Fibroblast of skin of back (primary cell): ENCODE results near the gene DTX1. TPM values are rescaled to one million over a fixed set of nuclear protein-coding genes. Genes with fewer than 3 reads are reported as not detected.
A peak's percentile ranks its signal among the peaks of the same experiment; 100 is the strongest.

Source experiments
- DNase-seq: peaks from one replicate; pipeline ENCODE4 v3.0.0-alpha.2; 2013
- polyA plus RNA-seq, 2 experiments: library from polyadenylated mRNA; unstranded; fragments of 120-200 nt; gene quantifications; one replicate each; pipeline ENCODE4 v1.2.1, GENCODE V29; 2013; ENCODE audit not compliant: insufficient read length in 2 of 2

DTX1 gene
- polyA plus RNA-seq (2013, experiment 1 of 2; ENCODE audit: insufficient read length) = 0.04 TPM
- 0.05 TPM for polyA plus RNA-seq (2013, experiment 2 of 2; ENCODE audit: insufficient read length)

DNA sequence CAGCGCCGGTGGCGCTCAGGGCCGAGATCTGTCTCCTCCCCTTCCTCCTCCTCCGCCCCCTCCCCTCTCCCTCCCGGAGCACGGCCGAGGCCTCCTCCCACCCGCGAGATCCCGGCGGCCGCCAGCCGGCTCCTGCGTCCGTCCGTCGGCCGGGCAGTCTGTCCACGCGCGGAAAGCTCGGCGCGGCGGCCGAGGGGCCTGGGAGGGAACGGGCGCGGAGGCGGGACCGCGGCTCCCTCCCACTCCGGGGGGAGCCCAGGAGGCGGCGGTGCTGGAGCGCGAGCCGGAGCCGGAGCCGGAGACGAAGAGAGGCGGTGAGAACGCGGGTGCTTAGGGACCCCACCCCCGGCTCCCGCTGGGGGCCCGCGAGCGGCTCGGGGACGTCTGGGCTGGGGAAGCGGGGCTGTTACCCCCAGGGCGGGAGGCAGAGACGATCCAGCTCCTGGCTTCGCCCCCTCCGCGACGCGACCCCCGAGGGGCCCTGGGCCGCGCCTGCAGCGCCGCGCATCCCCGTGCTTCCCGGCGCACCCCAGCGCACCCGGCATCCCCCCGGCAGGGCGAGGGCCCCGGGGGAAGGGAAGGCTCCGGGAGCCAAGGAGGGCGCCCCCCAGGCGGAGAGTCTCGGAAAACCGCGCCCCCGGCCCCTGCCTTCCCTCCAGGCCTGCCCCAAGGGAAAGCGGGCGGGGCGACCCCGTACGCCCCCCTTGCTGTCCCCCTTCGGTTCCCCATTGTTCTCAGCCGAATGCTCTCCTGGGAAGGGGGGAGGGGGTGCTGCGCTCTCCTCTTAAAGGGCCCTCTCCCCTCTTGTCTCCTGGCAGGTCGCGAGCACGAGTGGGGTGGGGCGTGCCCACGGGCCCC lies at the start of gene DTX1:
DTX1 (plus strand) TSS at position 100 of the 858 bp plus-strand sequence. CDS start 1,463 bp downstream, outside the sequence.
- no peak for DNase-seq

GRCh38 chr12:113007166-113007565 lies 49.4 kb upstream of the DTX1 start:
- DNase-seq = peak; percentile 19

- DNase-seq = no peak
These were observed 45.8 kb upstream of the DTX1 start for GRCh38 chr12:113010701-113011100.

- no peak for DNase-seq
These were observed 42.0 kb upstream of the DTX1 start for GRCh38 chr12:113014565-113014964.

- no peak for DNase-seq
These were observed 39.7 kb upstream of the DTX1 start for GRCh38 chr12:113016796-113017195.

DNA sequence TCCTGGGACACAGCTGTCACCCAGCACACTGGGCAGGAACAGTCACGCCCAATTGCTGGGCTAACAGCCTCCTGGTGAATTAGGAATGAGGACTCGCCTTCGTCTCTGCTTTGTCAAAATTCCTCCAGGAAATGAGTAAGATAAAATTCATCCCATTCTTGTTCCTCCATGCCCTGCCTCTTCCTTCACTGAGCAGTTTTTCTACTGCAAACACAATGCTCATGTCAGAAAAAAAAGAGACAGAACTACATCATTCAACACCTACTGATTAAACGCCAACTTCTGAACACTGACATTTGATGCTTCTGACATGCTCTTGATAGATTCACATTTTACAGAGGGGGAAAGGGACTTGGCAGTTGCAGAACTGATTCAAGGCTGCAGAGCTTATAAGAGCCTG lies 37.5 kb upstream of the DTX1 start:
- DNase-seq = peak; percentile 48

GRCh38 chr12:113021500-113021899 lies 35.0 kb upstream of the DTX1 start:
- no peak for DNase-seq

GRCh38 chr12:113022563-113023297 lies 33.8 kb upstream of the DTX1 start:
- no peak for DNase-seq

GRCh38 chr12:113027726-113028125 lies 28.8 kb upstream of the DTX1 start:
- no peak for DNase-seq

DNA sequence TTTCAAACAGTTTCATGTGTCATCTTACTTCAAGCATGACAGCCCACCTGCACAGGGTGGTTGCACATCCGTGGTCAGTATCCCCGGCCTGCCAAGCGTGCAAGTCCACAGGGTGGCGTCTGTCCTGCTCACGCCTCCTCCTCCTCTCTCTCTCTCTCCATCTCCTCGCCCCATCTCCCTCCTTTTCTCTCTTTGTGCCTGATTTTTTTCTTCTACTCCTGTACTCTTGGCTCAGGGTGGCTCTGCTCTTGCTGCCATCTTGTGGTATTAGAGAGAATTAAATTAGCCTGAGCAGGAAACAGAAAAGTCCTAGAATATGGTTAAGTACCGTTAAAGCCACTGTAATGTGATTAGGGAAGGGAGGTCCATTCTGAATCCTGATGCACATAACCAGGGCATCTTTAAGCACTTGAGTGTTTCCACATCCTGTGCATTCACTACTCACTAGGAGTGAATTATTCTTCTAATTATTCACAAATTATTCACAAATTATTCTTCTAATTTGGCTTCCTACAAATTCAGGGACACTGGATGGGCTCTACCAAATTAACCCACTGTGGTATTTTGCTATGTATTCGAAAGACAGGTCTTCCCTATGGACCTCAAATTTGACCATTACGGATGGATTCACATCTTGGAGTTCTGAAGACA lies 25.5 kb upstream of the DTX1 start:
- peak; percentile 52 for DNase-seq

DNA sequence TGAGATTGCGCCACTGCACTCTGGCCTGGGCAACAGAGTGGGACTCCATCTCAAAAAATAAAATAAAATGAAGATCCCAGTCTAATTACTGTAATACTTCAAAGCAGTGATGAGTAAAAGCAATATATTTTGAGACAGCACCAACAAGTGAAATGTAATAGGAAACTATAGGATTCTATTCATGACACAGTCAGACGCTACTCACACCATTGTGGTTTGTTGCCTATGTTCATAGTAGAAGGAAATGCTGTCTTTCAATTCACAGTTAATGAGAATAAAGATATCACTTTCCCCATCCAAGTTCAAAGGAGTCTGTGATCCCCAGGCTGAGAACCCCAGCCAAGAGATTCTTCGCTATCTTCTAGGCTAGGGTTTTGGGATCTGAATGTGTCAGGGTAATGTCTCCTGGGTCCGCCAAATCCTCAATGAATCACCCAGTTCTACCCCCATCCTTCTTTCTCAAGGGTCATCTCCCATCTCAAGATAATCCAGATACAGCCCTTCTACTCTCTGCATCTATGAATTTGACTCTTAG lies 16.6 kb upstream of the DTX1 start:
- no peak for DNase-seq

DNA sequence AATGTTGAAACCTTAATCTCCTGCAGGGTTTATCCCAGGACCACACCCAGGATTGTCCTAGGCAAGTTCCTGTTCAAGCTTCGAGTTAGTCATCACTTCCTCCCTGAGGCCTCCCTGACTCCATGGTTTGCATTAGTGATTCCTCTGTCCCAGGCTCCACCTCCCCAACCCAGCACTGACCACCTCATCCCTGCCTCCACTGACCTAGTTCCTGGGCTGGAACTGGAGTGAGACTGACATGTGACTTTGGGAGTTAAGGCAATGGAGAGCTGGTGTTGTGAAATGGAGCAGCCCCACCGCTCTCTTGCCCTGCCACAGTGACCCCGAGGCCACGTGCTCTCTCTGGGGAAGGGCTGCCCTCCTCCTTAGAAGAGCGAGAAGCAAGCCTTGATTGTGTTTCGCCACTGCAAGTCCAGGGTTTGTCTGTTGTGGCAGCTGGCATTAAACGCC lies 15.8 kb upstream of the DTX1 start:
- DNase-seq = peak; percentile 72

GRCh38 chr12:113041560-113041959 lies 15.0 kb upstream of the DTX1 start:
- DNase-seq = no peak

GRCh38 chr12:113043240-113043639 lies 13.3 kb upstream of the DTX1 start:
- DNase-seq = no peak

GRCh38 chr12:113044516-113044915 lies 12.0 kb upstream of the DTX1 start:
- no peak for DNase-seq

GRCh38 chr12:113048716-113049127 lies 7.8 kb upstream of the DTX1 start:
- DNase-seq = peak; percentile 45

DNA sequence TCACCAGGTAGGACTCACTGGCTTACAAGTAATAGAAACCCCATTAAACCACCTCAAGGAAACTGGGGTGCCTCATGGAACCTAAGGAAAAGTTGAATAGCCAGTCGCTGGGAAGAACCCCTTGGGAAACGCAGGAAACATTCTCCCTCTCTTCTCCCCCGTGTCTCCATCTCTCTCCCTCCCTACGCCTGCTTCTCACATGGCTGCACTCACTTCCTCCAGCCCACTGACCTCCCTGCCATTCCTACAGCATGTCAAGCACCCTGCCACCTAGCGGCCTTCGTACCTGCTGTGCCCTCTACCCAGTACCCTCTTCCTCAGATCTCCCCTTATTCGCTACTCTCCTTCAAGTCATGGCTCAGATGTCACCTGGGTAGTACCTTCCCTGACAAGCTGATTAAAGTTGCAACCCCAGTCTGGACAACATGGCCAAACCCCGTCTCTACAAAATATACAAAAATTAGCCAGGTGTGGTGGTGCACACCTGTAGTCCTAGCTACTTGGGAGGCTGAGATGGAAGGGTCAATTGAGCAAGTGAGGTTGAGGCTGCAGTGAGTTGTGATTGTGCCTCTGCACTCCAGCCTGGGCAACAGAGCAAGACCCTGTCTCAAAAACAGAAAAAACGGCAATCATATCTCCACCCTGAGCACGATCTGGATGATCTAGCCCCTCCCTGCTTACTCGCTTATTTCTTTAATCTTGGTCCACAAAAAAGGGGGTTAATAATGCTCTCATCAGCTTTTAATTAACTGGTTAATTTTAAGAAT lies 6.4 kb upstream of the DTX1 start:
- DNase-seq = peak; percentile 9

GRCh38 chr12:113050795-113051194 lies 5.7 kb upstream of the DTX1 start:
- DNase-seq = no peak

DNA sequence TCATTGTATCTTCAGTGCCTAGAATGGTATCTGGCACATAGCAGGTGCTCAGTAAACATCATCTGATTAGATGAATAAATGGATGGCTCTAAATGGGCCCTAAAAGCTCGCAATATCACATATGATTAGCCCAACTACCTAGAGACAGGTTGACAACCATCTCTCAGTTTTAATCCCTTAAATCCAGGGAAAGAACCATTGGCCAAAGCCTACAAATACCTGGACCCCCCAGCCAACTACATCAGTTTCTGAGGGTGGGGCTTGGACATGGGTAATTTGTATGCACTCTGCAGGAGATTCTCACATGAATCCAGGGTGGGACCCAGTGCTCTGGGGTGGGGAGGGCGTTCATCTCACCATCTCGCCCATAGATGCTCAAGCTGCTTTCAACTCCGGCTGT lies 4.8 kb upstream of the DTX1 start:
- no peak for DNase-seq

DNA sequence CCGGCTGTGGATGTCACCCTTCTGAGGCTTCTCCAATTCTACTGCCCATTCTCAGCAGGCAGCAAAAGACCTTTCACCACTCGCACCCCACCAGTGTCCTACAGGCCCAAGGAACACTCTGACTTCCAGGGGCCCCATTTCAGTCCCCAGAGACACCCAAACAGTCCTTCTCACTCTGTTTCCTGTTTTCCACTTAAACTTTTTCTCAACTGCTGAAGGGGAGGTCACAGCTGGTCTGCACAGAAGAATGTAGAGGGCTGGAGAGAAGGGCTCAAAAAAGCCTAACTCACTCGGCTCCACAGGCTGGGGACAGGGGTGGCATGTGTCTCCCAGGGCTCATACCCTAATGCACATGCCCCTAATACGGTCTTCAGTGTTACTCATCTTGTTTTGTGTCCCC lies 4.2 kb upstream of the DTX1 start:
- DNase-seq = no peak

- DNase-seq = no peak
These were observed 1.5 kb upstream of the DTX1 start for GRCh38 chr12:113054948-113055486.
